A673 (cell line): ENCODE measurements around the gene TBL3.

Experiments
- CTCF ChIP-seq: fragments of 300-800, 200-600 bp; sonication (generic); conservative IDR thresholded peaks from 2 replicates; pipeline ENCODE4 v1.5.1; 2017; ENCODE audit warnings: low read depth, mild to moderate bottlenecking, antibody characterized with exemption, low read length, moderate library complexity, mixed read lengths
- EZH2 ChIP-seq: fragments of 200-600 bp; sonication (generic); IDR thresholded peaks from 2 replicates; pipeline ENCODE4 v1.6.1; 2017; ENCODE audit warnings: borderline replicate concordance, low read depth, mild to moderate bottlenecking, mixed read lengths, antibody characterized with exemption, low read length; ENCODE audit not compliant: poor library complexity, severe bottlenecking

GRCh38 chr16:1941162-1942046 is 30.4 kb upstream of the TBL3 start:
- TF ChIP-seq CTCF (no peak), EZH2 (no peak)
